COLO668 (cell line): ENCODE measurements around the gene ZNF682.
"Not testable (repeated sequence)": the region's sequence is repeated elsewhere in the genome, so short reads cannot be mapped to it uniquely, and the experiment has no call there.

Experiments
- DNase-seq: peaks from one replicate; lab custom pipeline; 2025; ENCODE audit not compliant: unreplicated experiment; lab: John Stamatoyannopoulos, UW

ZNF682 gene

GRCh38 chr19:20039203-20039723, at the start of gene ZNF682:
TSS of gene ZNF682 (minus strand) at chr19:20039505. CDS start at chr19:20039345, 160 bp downstream.
- peak; percentile 93 for DNase-seq

GRCh38 chr19:20082876-20083275, 43.6 kb upstream of the ZNF682 start:
- not testable (repeated sequence) for DNase-seq

- peak; percentile 18 for DNase-seq
These were observed 43.0 kb upstream of the ZNF682 start for GRCh38 chr19:20082232-20082833.

- DNase-seq: no peak
These were observed 41.4 kb upstream of the ZNF682 start for GRCh38 chr19:20080656-20081055.

GRCh38 chr19:20079476-20079875, 40.2 kb upstream of the ZNF682 start:
- DNase-seq: no peak

- DNase-seq: peak; percentile 8
These were observed 39.3 kb upstream of the ZNF682 start for GRCh38 chr19:20078581-20079031.

GRCh38 chr19:20077791-20078463, 38.6 kb upstream of the ZNF682 start, which contains the start of gene ZNF90:
TSS of gene ZNF90 (plus strand) at chr19:20078000. CDS start at chr19:20078133, 133 bp downstream.
- DNase-seq: peak; percentile 82

- no peak for DNase-seq
These were observed 33.6 kb upstream of the ZNF682 start for GRCh38 chr19:20072936-20073335.

- no peak for DNase-seq
These were observed 31.4 kb upstream of the ZNF682 start for GRCh38 chr19:20070691-20071090.

- DNase-seq: not testable (repeated sequence)
These were observed 29.3 kb upstream of the ZNF682 start for GRCh38 chr19:20068559-20068958.

GRCh38 chr19:20067943-20068342, 28.6 kb upstream of the ZNF682 start:
- DNase-seq: no peak

- no peak for DNase-seq
These were observed 27.6 kb upstream of the ZNF682 start for GRCh38 chr19:20066861-20067260.

GRCh38 chr19:20060282-20060681, 21.0 kb upstream of the ZNF682 start:
- DNase-seq: no peak

- not testable (repeated sequence) for DNase-seq
These were observed 19.4 kb upstream of the ZNF682 start for GRCh38 chr19:20058738-20059137.

GRCh38 chr19:20051841-20052768, 12.8 kb upstream of the ZNF682 start:
- peak; percentile 92 for DNase-seq

- not testable (repeated sequence) for DNase-seq
These were observed 6.4 kb upstream of the ZNF682 start for GRCh38 chr19:20045742-20046141.

- no peak for DNase-seq
These were observed 5.4 kb upstream of the ZNF682 start for GRCh38 chr19:20044663-20045062.

- no peak for DNase-seq
These were observed 725 bp downstream of the ZNF682 start for GRCh38 chr19:20038358-20039202.

GRCh38 chr19:20035935-20036334, 3.4 kb downstream of the ZNF682 start:
- DNase-seq: no peak

- DNase-seq: no peak
These were observed 10.7 kb downstream of the ZNF682 start for GRCh38 chr19:20028611-20029010.
